A549 (cell line): Measurements from ENCODE around the gene TBRG4.

ENCODE experiments used
- BHLHE40 ChIP-seq: IDR thresholded peaks from 2 replicates; pipeline ENCODE4 v1.6.1; 2012; ENCODE audit warnings: low read depth, low read length, inconsistent platforms
- CBX2 ChIP-seq: fragments of 200-600 bp; sonication (generic); IDR thresholded peaks from 2 replicates; pipeline ENCODE4 v1.6.1; 2016; ENCODE audit warnings: low read depth, mild to moderate bottlenecking, borderline replicate concordance
- TF ChIP-seq, protein P1 (sequence below): fragments of >200 bp; sonication (Bioruptor Twin); formaldehyde crosslinking; IDR thresholded peaks from 3 replicates; pipeline ENCODE4 v1.5.1; 2016

DNA sequence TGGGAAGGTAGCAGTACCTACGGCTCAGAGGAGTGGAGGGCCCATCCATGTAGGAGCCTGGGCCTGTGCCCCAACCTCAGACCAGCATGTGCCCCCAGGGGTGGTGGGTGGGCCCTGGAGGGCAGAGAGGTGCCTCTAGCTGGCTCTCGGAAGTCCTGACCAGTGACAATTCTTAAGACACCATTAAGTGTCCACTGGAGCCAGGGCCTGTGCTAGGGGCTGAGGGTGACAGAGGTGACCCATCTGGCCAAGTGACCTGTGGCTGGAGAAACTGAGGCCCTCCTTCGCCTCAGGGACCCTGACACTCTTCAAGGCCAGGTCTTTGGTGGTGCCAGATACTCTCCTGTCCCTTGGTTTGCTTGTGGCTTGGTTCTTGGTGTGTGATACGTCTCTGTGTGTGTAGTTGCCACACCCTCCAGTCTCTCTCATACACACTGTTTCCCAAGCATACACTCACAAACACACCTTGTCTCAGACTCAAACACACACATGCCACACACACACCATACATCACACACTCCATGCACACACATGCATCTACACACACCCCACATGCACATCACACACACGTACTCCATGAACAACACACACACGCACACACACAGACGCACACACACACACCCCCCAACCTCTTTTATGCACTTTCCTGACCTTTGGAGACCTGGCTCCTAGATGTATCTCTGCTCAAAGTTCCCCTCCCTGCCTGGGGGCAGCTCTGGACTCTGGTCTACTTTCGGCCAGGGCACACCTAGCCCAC lies 45.2 kb upstream of the TBRG4 start:
- TF ChIP-seq BHLHE40 (no peak), CBX2 (no peak)
- TF ChIP-seq, protein P1, sequence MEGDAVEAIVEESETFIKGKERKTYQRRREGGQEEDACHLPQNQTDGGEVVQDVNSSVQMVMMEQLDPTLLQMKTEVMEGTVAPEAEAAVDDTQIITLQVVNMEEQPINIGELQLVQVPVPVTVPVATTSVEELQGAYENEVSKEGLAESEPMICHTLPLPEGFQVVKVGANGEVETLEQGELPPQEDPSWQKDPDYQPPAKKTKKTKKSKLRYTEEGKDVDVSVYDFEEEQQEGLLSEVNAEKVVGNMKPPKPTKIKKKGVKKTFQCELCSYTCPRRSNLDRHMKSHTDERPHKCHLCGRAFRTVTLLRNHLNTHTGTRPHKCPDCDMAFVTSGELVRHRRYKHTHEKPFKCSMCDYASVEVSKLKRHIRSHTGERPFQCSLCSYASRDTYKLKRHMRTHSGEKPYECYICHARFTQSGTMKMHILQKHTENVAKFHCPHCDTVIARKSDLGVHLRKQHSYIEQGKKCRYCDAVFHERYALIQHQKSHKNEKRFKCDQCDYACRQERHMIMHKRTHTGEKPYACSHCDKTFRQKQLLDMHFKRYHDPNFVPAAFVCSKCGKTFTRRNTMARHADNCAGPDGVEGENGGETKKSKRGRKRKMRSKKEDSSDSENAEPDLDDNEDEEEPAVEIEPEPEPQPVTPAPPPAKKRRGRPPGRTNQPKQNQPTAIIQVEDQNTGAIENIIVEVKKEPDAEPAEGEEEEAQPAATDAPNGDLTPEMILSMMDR = no peak
